ENCODE results near the gene FGF2.
A peak's percentile ranks its signal among the peaks of the same experiment; 100 is the strongest.
"Not testable (repeated sequence)": the region's sequence is repeated elsewhere in the genome, so short reads cannot be mapped to it uniquely, and the experiment has no call there.

Gene FGF2

GRCh38 chr4:122930862-122931261 is 104.2 kb downstream of the FGF2 start:
- DNase-seq (ENCODE audit: low spot score): peak; percentile 47

GRCh38 chr4:122932763-122933162 is 106.1 kb downstream of the FGF2 start:
- DNase-seq (ENCODE audit: low spot score): no peak

- DNase-seq (ENCODE audit: low spot score): not testable (repeated sequence)
These were observed 118.5 kb downstream of the FGF2 start for GRCh38 chr4:122945136-122945535.

- DNase-seq (ENCODE audit: low spot score): no peak
These were observed 119.5 kb downstream of the FGF2 start for GRCh38 chr4:122946142-122946541.

Data from RKO (cell line).